Frontal cortex (tissue), 4 donors: ENCODE results near the gene COG6. TPM values are rescaled to one million over a fixed set of nuclear protein-coding genes. Genes with fewer than 3 reads are reported as not detected.

Experiments
- DNase-seq, 2 donors: peaks; one replicate each; pipeline ENCODE4 v3.0.0; 2012; ENCODE audit warnings: low spot score in 2 of 2
- FAIRE-seq: peaks from 2 replicates; lab custom pipeline; 2012; peaks lifted over from hg19 to GRCh38; lab: Jason Lieb, UNC
- total RNA-seq: library from RNA; depleted of rRNA; stranded (reverse); fragments of >200 nt; gene quantifications from one replicate; pipeline ENCODE4 v1.2.3, GENCODE V29; 2014
- donor health status: control.
- donor health status: control.
- donor health status: control.

The COG6 gene
- total RNA-seq, 1 donor from 2014 or later: 44.4 TPM

DNA sequence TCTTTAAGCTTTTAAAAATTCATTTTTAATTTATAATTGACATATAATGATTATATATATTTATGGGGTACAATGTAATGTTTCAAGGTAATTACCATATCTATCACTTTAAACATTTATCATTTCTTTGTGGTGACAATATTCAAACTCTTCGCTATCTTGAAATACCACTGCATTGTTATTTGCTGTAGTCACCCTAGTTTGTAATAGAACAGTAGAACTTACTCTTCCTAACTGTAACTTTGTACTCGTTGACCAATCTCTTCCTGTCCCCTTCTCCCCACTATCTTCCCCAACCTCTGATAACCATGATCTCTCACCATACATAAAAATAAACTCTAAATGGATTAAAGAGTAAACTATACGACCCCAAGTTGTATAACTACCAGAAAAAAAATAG is 20.4 kb downstream of the COG6 start:
- peak; percentile 87 for FAIRE-seq
- DNase-seq: no peak

- FAIRE-seq (peak; percentile 89), DNase-seq (no peak)
Observed at GRCh38 chr13:39676315-39676876, 20.9 kb downstream of the COG6 start.

GRCh38 chr13:39682310-39682709 is 26.8 kb downstream of the COG6 start:
- DNase-seq: no peak
- FAIRE-seq: peak; percentile 8

DNA sequence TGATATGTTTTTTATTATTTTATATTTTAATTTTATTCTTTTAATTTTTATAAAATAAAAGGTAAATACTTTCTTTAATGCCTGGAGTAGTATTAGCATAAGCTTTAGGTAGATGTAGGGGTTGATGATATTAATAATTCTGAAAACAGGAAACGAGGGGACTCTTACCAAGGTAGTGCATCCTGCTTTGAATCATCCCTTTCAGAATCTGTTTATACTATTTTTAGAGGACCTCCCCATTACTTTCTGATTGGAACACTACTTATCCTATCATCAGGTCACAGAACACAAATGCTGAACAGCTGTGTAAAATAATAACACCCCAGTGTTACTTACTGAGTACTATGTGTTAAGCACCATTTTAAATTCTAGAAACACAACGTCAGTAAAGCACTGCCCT is 27.3 kb downstream of the COG6 start:
- DNase-seq (no peak), FAIRE-seq (no peak)

GRCh38 chr13:39684531-39685137 is 29.2 kb downstream of the COG6 start:
- DNase-seq (peak in 1 of 2 donors; percentile 1), FAIRE-seq (peak; percentile 89)

DNA sequence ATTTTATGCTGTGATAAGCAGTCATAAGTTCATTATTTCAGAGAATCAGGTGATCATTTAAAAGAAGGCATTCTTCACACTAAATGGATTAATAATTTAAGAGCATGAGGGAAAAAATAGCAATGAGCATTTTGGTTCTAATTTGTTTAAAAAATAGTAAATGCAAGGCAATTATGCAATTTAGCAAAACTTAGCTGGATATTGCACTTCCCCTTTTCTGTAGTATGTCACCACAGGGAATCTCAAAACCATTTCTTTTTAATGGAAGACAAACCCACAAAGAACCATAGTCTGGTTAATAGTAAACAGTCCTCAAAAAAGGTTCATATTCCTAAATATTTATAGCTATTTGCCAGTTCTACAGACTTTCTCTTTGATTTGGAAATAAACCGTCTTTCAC is 30.2 kb downstream of the COG6 start:
- no peak for FAIRE-seq
- DNase-seq: no peak

DNA sequence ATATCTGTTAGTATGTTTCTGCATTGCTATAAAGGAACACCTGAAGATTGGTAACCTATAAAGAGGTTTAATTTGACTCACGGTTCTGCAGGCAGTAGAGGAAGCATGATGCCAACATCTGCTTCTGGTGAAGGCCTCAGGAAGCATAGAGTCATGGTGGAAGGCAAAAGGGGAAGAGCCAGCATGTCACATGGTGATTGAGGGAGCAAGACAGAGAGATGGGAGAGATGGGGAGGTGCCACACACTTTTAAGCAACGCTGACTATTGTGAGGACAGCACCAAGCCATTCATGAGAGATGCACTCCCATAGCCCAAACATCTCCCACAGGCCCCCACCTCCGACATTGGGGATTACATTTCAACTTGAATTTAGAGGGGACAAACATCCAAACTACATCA is 32.8 kb downstream of the COG6 start:
- no peak for FAIRE-seq

GRCh38 chr13:39688699-39689405 is 33.4 kb downstream of the COG6 start:
- DNase-seq (no peak), FAIRE-seq (no peak)

More for the DNA sequence above, 32.8 kb downstream of the COG6 start:
- DNase-seq: no peak

- FAIRE-seq (no peak), DNase-seq (no peak)
Observed at GRCh38 chr13:39692660-39693438, 37.4 kb downstream of the COG6 start.

DNA sequence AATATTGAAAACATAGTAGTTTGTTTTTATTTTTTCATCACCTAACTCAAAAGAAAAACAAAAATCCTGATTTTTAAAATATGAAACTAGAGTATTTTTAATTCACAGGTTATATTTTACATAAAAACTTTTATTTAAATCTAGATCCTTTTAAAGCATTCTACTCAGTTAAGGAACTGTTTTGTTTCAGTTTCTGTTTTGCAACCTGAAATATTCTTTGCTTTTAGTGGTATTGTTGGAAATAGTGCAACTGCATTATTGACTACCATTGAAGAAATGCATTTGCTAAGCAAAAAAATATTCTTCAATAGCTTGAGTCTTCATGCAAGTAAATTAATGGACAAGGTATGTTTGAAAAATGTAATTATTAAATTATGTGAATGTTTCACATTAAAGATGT is 43.8 kb downstream of the COG6 start:
- DNase-seq: no peak
- FAIRE-seq: peak; percentile 56

DNA sequence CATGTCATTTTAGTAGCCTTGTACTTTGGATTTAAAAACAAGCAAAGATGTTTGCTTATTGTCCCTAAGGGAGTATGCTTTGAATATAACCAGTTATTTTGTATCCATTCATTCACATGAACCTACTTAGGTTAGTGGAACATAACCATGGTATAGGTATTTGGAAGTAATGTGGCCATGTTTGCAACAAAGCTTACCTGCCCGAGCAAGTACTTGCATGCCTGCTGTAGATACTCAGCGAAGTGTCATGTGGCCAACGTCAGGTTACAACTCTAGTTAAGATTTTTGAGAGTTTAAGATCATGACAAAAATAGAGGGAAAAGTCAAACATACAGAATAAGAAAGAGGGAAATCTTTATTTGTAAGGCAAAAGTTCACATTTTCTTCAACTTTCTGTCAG is 57.2 kb downstream of the COG6 start:
- FAIRE-seq (no peak), DNase-seq (no peak)

DNA sequence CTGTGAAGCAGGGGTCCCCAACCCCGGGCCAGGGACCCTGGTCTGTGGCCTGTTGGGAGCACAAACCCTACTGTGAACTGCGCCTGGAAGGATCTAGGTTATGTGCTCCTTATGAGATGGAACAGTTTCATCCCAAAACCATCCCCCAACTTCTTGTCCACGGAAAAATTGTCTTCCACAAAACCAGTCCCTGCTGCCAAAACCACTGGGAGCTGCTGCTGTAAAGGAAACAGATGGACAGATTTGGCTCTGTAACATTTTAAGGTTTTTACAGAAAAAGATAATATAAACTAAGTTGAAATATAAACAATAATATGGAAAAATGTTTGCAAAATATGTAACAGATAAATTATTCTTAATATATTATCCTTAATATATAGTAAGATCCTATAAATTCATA is 73.7 kb downstream of the COG6 start:
- FAIRE-seq: no peak
- no peak for DNase-seq

DNA sequence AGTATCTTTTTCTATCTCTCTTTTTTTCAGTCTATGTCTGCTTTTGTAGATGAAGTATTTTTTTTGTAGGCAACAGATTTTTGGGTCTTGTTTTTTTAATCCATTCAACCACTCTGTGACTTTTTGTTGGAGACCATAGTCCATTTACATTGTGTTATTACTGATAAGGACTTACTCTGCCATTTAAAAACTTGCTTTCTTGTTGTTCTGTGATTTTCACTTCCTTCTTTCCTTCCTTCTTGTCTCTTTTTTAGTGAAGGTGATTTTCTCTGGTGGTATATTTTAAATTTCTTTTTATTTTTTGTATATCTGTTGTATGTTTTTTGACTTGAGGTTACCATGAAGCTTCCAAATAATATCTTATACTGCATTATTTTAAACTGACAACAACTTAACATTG is 79.5 kb downstream of the COG6 start:
- DNase-seq: no peak
- no peak for FAIRE-seq

DNA sequence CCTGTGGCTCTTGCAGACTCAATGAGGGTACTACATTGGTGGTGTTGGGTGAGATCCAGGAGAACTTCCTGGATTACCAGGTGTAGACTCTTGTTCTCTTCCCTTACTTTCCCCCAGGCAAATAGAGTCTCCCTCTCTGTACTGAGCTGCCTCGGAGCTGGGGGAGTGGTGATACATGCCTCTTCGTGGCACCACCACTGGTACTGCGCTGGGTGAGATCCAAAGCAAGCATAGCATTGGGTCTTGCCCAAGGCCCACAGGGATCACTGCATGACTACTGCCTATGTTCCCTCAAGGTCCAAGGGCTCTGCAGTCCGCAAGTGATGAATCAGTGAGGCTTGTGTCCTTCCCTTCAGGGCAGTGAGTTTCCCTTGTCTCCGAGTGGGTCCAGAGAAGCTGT is 81.6 kb downstream of the COG6 start:
- FAIRE-seq: no peak
- no peak for DNase-seq

DNA sequence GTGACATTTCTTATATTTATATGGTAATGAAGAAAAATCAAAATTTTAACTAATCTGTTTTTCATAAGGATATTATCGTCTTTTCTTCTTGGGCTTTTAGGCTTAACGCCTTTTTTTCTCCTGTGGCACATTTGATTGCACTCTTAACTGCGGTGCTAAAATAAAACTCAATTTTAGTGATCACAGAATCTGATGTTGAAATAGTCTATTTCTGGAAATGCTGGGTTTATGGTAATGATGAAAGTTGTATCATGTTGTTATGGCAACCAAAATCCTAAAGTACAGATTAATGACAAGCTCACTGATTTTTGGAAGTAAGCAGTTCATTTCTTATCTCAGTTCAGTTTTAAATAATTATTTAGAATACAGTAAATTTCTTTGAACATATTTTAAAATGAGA is 85.3 kb downstream of the COG6 start:
- DNase-seq (no peak), FAIRE-seq (no peak)

- DNase-seq (no peak), FAIRE-seq (no peak)
Observed at GRCh38 chr13:39748961-39749360, 93.5 kb downstream of the COG6 start.

GRCh38 chr13:39749528-39749927 is 94.1 kb downstream of the COG6 start:
- FAIRE-seq: no peak

DNA sequence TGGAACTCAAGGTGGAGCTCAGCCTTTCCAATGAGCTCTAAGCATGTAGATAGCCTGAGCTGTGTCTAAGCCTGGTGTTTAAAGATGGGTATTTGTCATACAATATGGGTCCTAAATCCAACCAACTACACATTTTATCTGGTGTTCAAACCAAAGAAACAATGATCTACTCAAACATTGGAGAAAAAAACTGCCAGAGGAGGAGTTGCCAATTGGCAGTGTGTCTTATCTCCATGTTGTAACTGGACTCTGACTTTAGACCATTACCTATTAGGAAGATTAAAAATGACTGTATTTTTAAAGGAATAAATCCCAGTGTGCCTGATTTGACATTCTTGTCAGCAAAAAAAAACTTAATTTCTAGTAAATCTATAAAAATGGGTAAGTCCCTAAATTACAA is 96.3 kb downstream of the COG6 start:
- DNase-seq: no peak
- no peak for FAIRE-seq

More at GRCh38 chr13:39749528-39749927, 94.1 kb downstream of the COG6 start:
- DNase-seq: no peak

DNA sequence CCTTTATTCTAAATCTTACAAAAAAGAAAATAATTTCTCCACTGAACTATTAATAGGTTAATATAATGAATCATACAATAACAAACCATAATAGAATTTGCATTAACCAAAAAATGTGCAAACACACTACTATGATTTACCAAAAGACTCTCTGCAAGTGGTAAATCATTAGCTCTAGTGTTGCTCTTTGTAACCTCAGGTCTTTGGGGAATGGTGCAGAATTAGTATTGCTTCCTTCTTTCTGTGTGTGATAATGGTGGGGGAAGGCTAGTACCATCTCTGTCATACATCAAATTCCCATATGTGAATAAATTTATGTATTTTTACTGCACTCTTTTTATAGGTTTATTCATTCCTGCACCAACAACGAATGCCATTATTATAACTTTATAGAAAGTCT is 105.1 kb downstream of the COG6 start:
- no peak for FAIRE-seq
- no peak for DNase-seq

- FAIRE-seq (no peak), DNase-seq (peak; percentile 5 to 9)
Observed at GRCh38 chr13:39765801-39766463, 110.5 kb downstream of the COG6 start.
